ENCODE results near the gene CXorf65. TPM values are rescaled to one million over a fixed set of nuclear protein-coding genes. Genes with fewer than 3 reads are reported as not detected.
A peak's percentile ranks its signal among the peaks of the same experiment; 100 is the strongest.

CXorf65 gene
- total RNA-seq = not detected in 2 replicates

DNA sequence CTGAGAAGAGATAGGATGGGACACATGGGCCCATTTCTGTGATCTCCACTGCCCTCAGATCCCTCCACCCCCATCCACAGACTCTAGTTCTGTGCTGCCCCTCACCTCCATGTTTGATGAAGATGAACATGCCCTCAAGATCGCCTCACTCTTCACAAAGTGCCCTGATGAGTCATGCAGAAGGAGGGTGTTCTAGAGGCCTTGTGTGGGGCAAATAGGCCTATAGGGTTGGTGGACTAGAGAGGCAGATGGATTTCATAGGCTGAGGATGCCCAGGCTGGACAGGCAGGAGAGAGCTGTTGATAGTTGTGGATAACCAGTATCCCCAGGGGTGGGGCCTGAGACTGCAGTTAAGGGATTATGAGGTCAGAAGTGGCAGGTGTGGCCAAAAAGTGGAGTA is at the start of gene CXorf65:
Gene CXorf65 (minus strand): TSS at position 314 of the 400 bp plus-strand sequence. CDS start 184 bp downstream, at position 130.
- no peak for DNase-seq (ENCODE audit: low read depth, low spot score)

DNA sequence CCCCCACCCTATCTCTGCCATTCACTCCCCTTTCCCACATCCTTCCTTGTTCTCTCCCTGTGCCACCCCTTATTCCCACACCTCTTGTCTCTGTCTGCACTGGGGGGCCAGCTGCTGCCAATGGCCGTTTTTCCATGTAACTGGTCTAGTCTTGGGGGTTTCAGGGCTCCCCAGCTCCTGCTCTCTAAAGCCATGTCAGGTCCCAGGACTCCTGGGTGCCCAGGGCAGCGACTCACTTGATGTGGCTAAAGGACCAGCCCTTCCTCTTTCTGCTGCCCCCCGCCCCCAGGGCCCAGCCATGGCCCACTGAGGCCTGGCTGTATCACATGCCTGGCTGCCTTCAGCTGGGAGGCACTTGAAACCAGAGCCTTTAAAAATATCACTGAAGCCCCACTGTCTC is 48.1 kb upstream of the CXorf65 start:
- DNase-seq (ENCODE audit: low read depth, low spot score) = no peak

DNA sequence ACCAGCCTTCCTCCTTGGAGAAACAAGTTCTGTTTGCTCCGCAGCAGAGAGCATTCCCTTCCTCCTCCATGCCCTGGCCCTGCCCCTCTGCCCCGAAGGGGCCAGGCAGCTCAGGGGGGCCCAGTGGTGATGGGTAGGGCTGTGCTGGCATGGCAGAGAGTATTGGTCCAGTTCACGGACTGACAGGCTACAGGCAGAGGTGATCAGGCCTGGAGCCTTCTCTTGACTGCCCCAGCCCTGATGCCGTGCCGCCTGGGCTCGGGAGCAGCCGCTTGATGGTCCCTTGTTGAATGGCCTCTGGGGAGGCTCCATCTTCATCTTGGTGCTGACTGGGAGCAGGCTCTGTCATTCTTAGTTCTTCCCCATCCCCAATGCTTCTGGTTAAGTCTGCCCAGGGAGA is 47.7 kb upstream of the CXorf65 start:
- DNase-seq (ENCODE audit: low read depth, low spot score) = no peak

DNA sequence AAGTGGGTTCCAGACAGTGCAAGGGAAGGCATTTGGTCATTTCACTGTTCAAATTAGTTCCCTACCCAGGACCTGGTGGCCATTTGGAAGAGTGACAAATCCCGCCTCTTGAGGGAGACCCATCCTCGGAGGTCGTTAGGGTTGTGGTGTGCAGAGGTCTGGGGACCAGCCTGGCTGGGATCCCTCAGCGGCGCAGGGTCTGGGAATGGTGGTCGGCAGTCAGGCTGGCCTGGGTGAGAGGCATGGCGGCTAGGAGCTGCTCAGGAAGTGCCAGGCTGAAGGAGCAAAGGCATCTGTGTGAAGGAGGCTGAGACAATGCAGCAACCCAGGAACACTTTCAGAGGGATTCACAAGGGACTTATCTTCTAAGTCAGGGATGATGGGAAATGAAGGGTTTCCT is 44.8 kb upstream of the CXorf65 start:
- no peak for DNase-seq (ENCODE audit: low read depth, low spot score)

DNA sequence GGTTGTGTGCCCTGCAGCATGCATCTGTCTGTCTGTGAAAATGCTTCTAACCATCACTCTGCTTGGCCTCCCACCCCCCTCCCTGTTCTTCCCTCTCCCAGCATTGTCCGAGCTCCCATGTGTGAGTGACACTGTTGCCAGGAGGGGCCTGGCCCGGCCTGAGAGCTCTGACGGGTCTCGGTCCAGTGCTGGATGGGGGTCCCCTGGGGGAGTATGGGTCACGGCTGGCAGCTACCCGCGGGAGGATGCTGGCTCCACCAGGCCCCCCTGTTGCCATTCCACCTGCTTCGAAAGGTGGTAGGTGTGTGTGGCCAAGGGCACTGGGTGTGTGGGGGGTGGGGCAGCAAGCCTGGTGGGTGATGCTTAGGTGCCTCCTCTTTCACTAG is 41.7 kb upstream of the CXorf65 start:
- DNase-seq (ENCODE audit: low read depth, low spot score) = no peak

DNA sequence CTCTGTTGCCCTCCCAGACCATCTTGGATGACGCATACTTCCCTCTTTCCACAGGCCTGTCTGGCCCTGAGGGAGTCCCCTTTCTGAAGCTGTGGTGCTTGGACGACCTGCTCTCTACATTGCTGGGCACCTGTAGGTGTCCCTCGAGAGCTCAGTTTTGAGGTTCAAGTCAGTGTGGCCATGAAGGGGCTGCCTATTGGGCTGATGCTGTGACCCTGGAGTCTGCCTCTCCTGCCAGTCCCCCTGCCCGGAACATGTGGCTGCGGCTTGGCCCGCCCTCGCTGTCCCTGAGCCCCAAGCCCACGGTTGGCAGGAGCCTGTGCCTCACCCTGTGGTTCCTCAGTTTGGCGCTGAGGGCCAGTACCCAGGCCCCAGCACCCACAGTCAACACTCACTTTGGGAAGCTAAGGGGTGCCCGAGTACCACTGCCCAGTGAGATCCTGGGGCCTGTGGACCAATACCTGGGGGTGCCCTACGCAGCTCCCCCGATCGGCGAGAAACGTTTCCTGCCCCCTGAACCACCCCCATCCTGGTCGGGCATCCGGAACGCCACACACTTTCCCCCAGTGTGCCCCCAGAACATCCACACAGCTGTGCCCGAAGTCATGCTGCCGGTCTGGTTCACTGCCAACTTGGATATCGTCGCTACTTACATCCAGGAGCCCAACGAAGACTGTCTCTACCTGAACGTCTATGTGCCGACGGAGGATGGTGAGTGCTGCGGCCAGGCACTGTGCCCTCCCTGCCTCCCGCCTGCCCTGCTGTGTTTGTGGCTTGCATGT is 41.1 kb upstream of the CXorf65 start:
- no peak for DNase-seq (ENCODE audit: low read depth, low spot score)

DNA sequence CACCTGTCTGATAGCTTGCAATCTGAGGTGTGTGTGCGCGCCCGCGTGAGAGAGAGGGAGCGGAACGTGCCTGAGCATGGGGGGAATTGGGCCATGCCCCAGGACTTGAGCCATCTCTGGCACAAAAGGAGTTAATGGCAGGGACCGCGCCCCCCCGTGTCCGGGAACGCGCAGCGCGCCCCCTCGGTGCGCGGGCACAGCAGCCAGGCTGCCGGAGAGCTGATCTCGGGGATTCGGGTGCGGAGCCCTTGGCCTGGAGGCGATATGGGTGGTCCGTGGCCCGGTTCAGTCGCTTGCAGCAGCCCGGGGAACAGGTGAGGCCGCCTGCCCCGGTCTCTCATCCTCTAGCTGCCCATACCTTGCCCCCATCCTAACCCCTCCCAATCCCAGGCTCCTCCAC is 38.1 kb upstream of the CXorf65 start, which contains the start of gene NLGN3:
Gene NLGN3 (plus strand): TSS at position 191 of the 400 bp plus-strand sequence. CDS start 2,909 bp downstream, outside the sequence.
- no peak for DNase-seq (ENCODE audit: low read depth, low spot score)

DNA sequence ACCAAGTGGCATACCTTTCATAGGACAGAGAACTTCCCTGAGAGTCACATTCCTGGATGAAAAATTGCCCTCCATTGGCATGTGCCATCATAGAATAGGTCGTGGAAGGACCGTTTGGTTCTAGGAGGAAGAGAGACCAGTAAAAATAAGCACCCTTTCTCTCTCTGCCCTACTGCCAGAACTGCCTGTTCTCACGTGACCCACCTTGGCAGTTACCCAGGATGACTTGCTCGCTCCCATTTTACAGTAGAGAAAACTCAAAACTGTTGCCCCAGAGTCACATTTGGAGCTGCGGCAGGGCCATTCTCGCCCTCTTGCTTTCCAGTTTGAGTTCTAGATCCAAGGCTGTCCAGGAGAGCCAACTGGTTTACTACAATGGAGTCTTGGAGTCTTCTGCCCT is 37.0 kb upstream of the CXorf65 start:
- DNase-seq (ENCODE audit: low read depth, low spot score) = no peak

DNA sequence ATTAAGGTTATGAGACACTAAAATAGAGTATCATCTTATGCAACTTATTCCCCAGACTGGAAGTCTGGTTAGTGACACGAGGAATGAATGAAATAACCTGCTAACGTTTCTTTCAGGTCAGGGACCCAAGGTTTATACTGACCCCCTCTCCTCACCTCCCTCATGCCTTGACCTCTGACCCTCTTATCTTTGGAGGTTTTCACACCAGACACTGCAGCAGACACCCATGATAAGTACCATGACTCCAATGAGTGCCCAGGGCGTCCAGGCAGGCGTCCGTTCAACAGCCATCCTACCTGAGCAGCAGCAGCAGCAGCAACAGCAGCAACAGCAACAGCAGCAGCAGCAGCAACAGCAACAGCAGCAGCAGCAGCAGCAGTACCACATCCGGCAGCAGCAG is 33.9 kb upstream of the CXorf65 start:
- no peak for DNase-seq (ENCODE audit: low read depth, low spot score)

DNA sequence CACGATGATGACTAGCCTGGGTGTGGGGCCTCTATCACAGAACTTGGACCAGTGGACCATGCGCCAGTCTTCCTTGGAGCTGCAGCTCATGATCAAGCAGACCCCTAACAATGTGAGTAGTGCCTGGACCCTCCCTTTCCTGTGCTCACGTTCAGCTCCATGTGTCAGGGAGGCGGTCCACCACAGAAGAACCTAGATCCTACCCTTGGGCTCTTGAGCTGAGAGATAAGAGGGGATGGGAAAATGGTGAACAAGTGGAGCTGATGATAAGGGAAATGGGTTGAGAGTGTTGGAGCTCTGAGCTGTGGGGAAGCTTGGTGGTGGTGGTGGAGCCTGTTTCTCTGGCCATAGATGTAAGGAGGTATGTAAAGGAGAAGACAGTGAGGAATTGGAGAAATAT is 25.0 kb upstream of the CXorf65 start:
- DNase-seq (ENCODE audit: low read depth, low spot score) = no peak

DNA sequence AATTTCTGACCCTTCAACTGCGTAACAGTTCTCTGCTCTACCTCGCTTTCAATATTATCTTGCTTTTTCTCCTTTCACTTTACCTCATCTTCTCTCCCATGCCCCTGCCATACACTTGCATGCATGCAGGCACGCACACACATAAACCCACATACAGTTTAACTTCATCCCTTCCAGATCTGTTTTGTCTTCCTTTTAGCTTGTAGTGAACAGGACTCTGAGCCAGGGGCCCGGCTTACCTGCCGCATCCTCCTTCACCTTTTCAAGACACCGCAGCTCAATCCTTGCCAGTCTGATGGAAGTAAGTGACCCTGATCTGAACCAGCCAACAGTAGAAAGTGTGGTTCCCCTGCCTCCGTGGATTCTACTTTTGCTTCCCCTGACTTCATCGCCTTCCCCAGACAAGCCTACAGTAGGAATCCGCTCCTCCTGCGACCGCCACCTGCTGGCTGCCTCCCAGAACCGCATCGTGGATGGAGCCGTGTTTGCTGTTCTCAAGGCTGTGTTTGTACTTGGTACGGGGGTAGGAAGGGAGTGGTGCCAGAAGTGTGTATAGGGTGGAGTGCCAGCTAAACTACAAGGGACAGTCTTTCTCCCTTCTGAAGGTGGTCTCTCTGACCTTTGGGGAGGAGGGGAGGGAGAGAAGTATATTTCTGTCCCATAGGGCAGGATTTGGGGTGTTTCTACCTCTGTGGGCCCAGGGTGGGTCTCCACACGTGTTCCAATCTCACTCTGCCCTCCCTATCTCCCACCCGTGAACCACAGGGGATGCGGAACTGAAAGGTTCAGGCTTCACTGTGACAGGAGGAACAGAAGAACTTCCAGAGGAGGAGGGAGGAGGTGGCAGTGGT is 22.6 kb upstream of the CXorf65 start:
- no peak for DNase-seq (ENCODE audit: low read depth, low spot score)

DNA sequence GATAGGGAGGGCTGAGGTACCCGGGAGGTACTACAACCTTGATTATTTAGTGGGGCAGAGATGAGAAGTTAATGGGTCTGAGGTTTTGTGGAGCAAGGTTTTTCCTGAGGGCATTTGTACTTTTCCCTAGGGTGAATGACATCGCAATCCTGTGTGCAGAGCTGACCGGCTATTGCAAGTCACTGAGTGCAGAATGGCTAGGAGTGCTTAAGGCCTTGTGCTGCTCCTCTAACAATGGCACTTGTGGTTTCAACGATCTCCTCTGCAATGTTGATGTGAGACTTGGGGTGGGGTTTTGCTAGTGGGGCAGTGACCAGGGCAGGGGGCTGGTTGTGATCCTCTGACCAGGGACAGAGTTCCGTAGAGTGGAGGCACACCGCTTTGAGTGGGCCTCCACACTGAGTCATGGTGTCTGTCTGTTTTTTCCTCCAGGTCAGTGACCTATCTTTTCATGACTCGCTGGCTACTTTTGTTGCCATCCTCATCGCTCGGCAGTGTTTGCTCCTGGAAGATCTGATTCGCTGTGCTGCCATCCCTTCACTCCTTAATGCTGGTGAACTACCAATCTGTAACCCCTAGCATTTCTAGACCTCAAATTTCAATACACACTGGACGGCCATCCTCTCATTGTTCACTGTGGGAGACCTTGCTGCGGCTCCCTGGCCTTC is 21.8 kb upstream of the CXorf65 start:
- DNase-seq (ENCODE audit: low read depth, low spot score) = no peak

DNA sequence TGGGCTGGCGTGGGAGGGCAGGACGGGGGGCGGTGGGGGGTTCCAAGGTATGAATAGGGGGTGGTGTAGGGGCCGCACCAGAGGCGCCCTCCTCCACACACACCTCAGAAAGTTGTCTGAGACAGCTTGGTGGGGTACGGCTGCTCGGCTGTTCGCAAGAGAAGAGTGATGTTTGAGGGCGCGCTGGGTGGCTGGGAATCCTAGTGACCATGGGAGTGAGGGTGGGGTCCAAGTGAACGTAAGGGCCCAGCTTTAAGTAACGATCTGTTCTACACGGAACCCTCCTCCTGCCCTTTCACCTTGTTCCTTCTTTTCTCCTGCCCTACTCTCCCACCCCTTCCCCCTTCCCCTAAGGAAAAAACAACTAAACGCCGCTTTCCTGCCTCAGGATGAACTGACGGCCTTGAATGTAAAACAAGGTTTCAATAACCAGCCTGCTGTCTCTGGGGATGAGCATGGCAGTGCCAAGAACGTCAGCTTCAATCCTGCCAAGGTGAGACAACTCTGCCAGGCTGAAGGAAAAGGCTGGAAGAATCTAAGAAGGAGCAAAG is 12.5 kb upstream of the CXorf65 start:
- no peak for DNase-seq (ENCODE audit: low read depth, low spot score)

DNA sequence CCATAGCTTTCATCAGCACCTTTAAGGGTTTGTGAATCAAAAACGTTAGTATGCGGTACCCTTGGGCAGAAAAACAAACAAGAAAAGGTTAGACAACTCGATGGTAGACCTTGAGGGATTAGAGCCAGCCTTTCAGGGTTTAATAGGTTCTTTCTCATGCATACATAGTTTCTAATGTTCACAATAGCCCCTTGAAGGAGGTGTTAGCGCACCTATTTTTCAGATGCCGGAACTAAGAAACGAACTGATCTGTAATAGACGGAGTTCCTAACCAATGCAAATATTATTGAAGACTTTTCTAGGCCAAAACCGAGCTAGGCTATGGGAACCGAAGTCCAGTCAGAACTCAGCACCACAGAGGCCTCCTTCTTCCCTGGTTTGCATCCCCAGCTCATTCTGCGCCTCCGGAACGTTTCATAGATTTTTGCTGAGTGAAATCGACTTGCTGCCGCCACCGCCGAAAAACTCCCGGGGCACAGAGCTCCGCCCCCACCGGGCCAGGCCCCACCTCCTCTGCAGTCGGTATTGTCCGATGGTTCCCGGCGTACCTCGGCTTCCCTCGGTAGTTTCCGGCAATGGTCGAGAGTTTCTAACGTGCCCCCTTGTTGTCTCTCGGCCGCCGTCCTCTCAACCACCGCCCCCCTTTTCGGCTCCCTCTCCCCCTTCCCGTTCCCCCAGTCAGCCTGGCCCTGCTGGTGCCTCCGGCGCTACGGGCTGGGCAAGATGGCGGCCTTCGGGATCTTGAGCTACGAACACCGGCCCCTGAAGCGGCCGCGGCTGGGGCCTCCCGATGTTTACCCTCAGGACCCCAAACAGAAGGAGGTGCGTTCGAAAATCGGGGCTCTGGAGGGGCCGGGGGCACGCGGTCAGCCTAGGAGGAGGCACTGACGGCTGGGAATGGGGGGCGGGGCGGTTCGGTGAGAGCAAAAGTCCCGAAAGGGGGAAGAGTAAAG is 11.8 kb upstream of the CXorf65 start, which contains the start of gene MED12:
Gene MED12 (plus strand): TSS at position 565 of the 953 bp plus-strand sequence. CDS start 159 bp downstream, at position 724.
- DNase-seq (ENCODE audit: low read depth, low spot score) = peak; percentile 33

DNA sequence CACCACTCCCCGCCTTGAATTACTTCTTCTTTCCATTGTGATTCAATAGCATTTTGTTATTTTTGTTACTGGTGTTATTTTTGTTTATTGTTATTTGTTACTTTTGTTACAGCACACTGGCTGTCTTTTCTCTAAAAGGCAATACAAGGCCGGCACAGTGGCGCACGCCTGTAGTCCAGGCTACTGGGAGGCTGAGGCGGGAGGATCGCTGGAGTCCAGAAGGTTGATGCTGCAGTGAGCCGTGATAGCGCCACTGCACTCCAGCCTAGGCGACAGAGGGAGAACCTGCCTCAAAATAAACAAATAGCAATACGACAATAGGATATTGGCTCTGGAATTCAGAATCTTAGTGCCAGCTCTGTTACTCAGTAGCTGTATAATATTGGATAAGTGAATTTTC is 10.8 kb upstream of the CXorf65 start:
- no peak for DNase-seq (ENCODE audit: low read depth, low spot score)

DNA sequence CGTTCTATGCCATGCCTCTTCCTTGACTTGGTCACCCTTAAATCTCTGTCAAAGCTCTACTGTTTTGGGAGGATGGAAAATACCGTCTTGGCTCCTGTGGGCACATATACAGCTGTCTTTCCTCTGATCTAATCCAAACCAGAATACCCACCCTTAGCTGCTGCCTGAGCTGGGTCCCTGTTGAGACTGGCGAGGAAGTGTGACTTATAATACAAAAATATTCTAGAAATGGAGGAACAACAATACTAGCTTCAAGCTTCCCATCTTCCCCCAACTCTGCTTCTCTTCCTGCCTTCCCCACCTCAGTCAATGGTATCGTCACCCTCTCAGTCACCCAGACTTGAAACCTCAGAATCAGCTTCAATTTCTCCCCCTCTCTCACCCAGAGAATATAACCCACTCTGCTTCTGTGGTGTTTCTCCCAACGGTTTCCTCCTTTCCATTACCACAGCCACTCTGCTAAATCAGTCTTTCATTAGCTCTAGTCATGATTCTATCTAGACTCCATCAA is 5.4 kb upstream of the CXorf65 start:
- DNase-seq (ENCODE audit: low read depth, low spot score) = no peak

DNA sequence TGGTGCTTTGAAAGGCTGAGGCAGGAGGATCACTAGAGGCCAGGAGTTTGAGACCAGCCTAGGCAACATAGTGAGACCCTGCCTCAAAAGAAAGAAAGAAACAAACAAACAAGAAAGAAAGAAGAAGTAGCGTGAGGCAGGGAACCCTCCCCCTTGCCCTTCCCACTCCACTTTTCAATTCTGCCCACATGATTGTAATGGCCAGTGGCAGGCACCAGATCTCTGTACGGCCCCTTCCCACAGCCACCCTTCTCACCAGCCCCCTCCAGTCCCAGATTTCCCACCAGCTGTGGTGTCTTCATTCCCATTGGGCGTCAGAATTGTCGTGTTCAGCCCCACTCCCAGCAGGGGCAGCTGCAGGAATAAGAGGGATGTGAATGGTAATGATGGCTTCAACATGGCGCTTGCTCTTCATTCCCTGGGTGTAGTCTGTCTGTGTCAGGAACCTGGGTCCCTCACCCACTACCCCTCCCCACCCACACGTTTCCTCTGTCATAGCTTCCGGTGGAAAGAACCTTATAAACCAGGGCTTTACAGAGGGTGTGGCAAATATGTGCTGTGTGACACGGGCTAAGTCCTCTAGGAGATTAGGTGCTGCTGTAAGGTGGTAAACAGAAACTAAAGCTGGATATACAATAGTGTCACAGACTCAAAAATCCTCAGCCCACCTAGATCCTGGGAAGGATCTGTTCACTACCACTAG is 4.8 kb upstream of the CXorf65 start, which contains the start of gene IL2RG:
Gene IL2RG (minus strand): TSS at position 437 of the 703 bp plus-strand sequence. CDS start 38 bp downstream, at position 399.
- DNase-seq (ENCODE audit: low read depth, low spot score) = no peak

DNA sequence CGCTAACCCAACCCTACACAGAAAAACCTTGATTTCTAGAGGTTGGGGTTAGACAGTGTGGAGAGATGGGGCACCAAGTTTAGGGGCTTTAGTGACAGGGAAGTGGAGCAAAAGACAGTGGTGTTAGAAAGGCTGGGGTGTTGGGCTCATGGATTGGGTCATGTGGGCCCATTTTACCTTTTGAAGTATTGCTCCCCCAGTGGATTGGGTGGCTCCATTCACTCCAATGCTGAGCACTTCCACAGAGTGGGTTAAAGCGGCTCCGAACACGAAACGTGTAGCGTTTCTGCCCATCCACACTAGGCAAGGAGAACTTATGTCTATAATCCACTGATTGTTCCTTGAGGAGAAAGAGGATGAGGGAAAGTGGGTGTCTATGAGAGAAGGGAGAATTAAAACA is 2.5 kb upstream of the CXorf65 start:
- no peak for DNase-seq (ENCODE audit: low read depth, low spot score)

DNA sequence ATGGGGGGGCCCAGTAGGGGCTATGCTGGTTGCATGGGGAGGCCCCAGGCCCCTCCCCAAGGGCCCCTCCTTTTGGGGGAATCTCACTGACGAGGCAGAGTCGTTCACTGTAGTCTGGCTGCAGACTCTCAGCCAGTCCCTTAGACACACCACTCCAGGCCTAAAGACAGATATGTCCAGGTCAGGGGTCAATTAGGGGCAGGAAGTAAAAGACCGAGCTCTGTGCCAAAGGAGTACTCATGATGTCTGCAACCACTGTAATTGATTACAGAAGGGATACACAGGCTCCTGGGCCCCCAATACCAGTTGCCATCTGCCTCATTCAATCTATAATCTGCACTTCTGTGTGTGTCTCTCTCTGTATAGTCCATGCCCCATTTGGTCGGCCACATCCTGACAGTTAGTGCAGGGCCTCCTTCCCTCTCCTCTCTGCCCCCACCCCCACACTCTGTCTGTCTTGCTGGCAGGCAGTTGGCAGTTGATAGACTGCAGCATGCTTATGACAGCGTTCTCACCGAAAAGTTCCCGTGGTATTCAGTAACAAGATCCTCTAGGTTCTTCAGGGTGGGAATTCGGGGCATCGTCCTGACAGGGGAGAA is 1.3 kb upstream of the CXorf65 start:
- no peak for DNase-seq (ENCODE audit: low read depth, low spot score)
